Measurements from ENCODE around the gene ESR2.

- TF ChIP-seq CTCF (IDR thresholded peaks at IDR 0.05): no peak
- TF ChIP-seq POLR2AphosphoS5 (IDR thresholded peaks at IDR 0.05; ENCODE audit: insufficient read depth in 1 of 2, low read depth in 1 of 2): no peak
- no peak for TF ChIP-seq POLR2A (IDR thresholded peaks at IDR 0.05)
These were observed 175.3 kb downstream of the ESR2 start for GRCh38 chr14:64118892-64119291.
